Ascending aorta (tissue), 2 donors: ENCODE data around the gene TMA7. TPM values are rescaled to one million over a fixed set of nuclear protein-coding genes. Genes with fewer than 3 reads are reported as not detected.
"Not testable (repeated sequence)": the region's sequence is repeated elsewhere in the genome, so short reads cannot be mapped to it uniquely, and the experiment has no call there.

Experiments used
- DNase-seq, 2 donors: peaks; one replicate each; pipeline ENCODE4 v3.0.0-alpha.2; 2019; ENCODE audit warnings: low spot score in 2 of 2
- H3K27ac ChIP-seq, 2 donors: fragments of 200-600 bp; sonication (generic); one replicate each; pipeline ENCODE4 v1.5.1; 2016 to 2017; ENCODE audit warnings: mild to moderate bottlenecking in 1 of 2
- H3K27me3 ChIP-seq: fragments of 200-600 bp; sonication (generic); one replicate; pipeline ENCODE4 v1.5.1; 2017
- H3K36me3 ChIP-seq, 2 donors: fragments of 200-600 bp; sonication (generic); one replicate each; pipeline ENCODE4 v1.5.1; 2016
- H3K4me1 ChIP-seq, 2 donors: fragments of 200-600 bp; sonication (generic); one replicate each; pipeline ENCODE4 v1.5.1; 2016 to 2017; ENCODE audit warnings: mild to moderate bottlenecking in 1 of 2
- H3K4me3 ChIP-seq, 2 donors: fragments of 200-600 bp; sonication (generic); one replicate each; pipeline ENCODE4 v1.5.1; 2016 to 2017; ENCODE audit warnings: mild to moderate bottlenecking in 1 of 2
- H3K9me3 ChIP-seq, 2 donors: fragments of 200-600 bp; sonication (generic); one replicate each; pipeline ENCODE4 v1.5.1; 2016
- CTCF ChIP-seq, 3 experiments: fragments of 200-600 bp in 2 of 3; fragments of 450-650 bp in 1 of 3; sonication (generic) in 2 of 3; IDR thresholded peaks; one replicate each; pipeline ENCODE4 v1.5.1; 2016 to 2019; ENCODE audit warnings: antibody characterized with exemption in 3 of 3, mild to moderate bottlenecking in 1 of 3, moderate library complexity in 1 of 3
- intact Hi-C: fragments of 100-400 bp; cut with DNase I; formaldehyde crosslinking; loops from one replicate; pipeline ENCODE4 v1.15.1; 2023
- total RNA-seq: library from RNA; depleted of rRNA; stranded (reverse); fragments of >200 nt; gene quantifications from one replicate; pipeline ENCODE4 v1.1.0, GENCODE V29; 2016

The TMA7 gene
- total RNA-seq, 1 donor from 2014 or later = 142 TPM

DNA sequence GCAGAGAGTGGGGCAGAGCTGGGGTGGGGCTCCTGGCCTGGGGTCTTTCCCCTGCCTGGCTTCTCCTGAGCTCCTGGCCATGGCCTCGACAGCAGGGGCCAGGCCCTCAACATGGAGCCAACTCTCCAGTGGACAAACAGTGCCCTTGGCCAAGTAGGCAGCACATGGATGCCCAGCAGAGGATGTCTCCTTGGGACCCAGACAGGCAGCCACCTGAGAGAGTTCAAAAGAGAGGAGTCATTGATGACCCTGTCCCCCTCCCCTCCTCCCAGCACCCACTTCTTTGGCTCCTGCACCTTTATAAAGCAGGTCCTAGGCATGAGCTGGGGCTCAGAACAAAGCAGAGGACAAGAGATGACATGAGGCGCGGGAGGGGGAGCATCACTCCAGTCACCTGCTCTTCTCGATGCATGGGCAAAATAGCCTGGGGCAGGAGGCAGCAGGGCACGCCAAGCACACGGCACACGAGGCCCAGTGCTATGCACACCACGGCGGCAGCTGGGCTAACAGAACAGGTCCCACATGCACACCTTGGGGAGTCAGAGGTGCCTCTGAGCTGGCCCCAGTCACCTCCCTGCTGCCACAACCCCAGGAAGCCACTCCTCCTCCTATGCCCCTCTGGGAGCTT lies 36.5 kb downstream of the TMA7 start:
- H3K9me3 ChIP-seq = no peaks in the 10 kb centered on the region
- H3K4me1 ChIP-seq = peaks cover 0 to 10% of the 10 kb centered on the region in 2 donors
- H3K27me3 ChIP-seq = no peaks in the 10 kb centered on the region
- no peak overlapping the region for H3K4me3 ChIP-seq
- DNase-seq = no peak
- TF ChIP-seq CTCF (IDR thresholded peaks at IDR 0.05) = no peak
- H3K36me3 ChIP-seq = peaks cover 6 to 11% of the 10 kb centered on the region in 2 donors
- intact Hi-C loops = loop anchor here (10.0 kb wide), 1 partner anchor 158 kb away; the partner anchor contains the start of gene SLC26A6
- no peak overlapping the region for H3K27ac ChIP-seq

GRCh38 chr3:48477959-48478520 lies 38.0 kb downstream of the TMA7 start:
- Histone ChIP-seq H3K27ac (no peak overlapping the region), H3K4me3 (no peak overlapping the region), H3K36me3 (peaks cover 6 to 11% of the 10 kb centered on the region in 2 donors), H3K27me3 (no peaks in the 10 kb centered on the region), H3K9me3 (no peaks in the 10 kb centered on the region), H3K4me1 (peaks cover 0 to 6% of the 10 kb centered on the region in 2 donors)
- no peak for TF ChIP-seq CTCF (IDR thresholded peaks at IDR 0.05)
- no peak for DNase-seq
- intact Hi-C loops = loop anchor here (10.0 kb wide), 1 partner anchor 157 kb away; the partner anchor contains the start of gene SLC26A6

DNA sequence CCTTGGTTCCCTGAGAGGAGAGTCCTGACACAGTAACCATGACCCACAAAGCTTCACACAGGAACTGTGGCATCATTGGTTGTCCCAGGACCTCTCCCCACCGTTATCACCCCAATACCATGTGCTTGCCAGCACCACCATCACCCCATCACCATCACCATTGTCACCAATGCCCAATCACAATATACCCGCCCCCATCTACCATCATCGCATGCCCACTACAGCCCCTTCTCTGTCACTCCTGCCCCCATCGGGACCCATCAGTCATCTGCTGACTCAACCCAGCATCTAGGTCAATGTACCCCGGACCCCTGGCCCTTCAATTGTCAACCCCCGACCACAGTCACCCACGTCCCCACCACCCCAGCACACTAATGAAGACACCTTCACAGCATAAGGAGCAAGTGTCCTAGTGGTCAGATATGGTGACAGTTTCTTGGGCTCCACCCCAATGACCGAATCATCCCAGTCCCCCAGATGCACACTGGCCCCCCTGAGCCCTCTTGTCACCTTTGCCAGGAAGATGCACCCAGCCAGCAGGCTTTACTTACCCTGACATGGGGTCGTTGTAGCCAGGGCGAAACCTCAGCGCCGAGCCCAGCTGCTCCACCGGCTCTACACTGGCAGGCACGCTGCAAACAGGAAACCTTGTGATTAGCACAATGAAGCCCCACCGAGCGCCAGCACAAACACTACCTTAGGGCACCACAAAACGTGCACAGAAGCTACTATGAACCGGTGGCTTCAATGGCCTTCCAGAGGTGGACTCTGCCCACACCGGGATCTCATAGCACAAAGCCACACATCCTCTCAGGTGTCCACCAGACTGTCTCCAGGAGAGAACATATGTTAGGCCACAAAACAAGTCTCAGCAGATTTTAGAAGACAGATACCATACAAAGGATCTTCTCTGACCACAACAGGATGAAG lies 38.8 kb downstream of the TMA7 start:
- intact Hi-C loops = loop anchor here (10.0 kb wide), 1 partner anchor 156 kb away; the partner anchor contains the start of gene SLC26A6
- Histone ChIP-seq H3K4me3 (no peak overlapping the region), H3K4me1 (no peaks in the 10 kb centered on the region), H3K9me3 (no peaks in the 10 kb centered on the region), H3K27me3 (no peaks in the 10 kb centered on the region), H3K36me3 (peaks cover 6 to 11% of the 10 kb centered on the region in 2 donors), H3K27ac (no peak overlapping the region)
- TF ChIP-seq CTCF (IDR thresholded peaks at IDR 0.05) = no peak
- DNase-seq = no peak

GRCh38 chr3:48480891-48481290 lies 40.8 kb downstream of the TMA7 start:
- H3K27ac ChIP-seq, H3K27me3 ChIP-seq, H3K4me1 ChIP-seq, intact Hi-C loops, DNase-seq, H3K9me3 ChIP-seq, H3K4me3 ChIP-seq: not testable (repeated sequence)
- H3K36me3 ChIP-seq = peaks cover 6 to 11% of the 10 kb centered on the region in 2 donors

DNA sequence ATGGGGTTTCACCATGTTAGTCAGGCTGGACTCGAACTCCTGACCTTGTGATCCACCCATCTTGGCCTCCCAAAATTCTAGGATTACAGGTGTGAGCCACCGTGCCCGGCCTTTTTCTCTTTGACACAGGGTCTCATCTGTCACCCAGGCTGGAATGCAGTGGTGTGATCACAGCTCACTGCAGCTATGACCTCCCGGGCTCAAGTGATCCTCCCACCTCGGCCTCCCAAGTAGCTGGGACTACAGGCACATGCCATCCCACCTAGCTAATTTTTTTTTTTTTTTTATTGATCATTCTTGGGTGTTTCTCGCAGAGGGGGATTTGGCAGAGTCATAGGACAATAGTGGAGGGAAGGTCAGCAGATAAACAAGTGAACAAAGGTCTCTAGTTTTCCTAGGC lies 42.8 kb downstream of the TMA7 start:
- H3K27ac ChIP-seq, intact Hi-C loops, H3K36me3 ChIP-seq, DNase-seq, H3K27me3 ChIP-seq, H3K9me3 ChIP-seq, H3K4me3 ChIP-seq, H3K4me1 ChIP-seq: not testable (repeated sequence)

GRCh38 chr3:48486952-48487351 lies 46.9 kb downstream of the TMA7 start:
- Histone ChIP-seq H3K4me3 (no peak overlapping the region), H3K9me3 (no peaks in the 10 kb centered on the region), H3K27me3 (no peaks in the 10 kb centered on the region), H3K27ac (no peak overlapping the region), H3K36me3 (no peaks in the 10 kb centered on the region), H3K4me1 (no peaks in the 10 kb centered on the region)
- intact Hi-C loops = no loop called here
- DNase-seq = no peak
- no peak for TF ChIP-seq CTCF (IDR thresholded peaks at IDR 0.05)
